Measurements from ENCODE around the gene CST11. TPM values are rescaled to one million over a fixed set of nuclear protein-coding genes. Genes with fewer than 3 reads are reported as not detected.

The CST11 gene
- total RNA-seq, 1 donor, result not detected

DNA sequence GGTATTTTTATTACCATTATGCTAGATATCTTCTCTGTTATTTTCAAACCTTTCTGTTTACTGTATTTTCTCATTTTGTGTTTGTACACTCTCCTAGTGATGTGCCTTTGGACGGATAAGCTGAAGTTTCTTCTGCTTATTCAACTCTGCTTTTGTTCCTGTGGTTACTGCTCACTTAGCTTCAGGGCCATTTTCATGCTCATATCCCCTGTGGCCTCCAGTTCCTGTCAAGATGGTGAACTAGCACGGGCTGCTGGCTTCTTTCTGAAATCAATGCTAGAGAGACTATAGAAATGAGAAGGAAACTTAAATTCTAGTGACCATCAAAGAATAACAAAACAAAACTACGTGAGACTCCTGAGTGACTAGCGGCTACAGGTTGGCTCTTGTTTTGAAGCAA lies 31.4 kb upstream of the CST11 start:
- no peak for TF ChIP-seq CTCF (IDR thresholded peaks at IDR 0.05; ENCODE audit: extremely low read depth, low read depth, low read length)
- no peak overlapping the region for H3K27ac ChIP-seq (ENCODE audit: low read depth, low read length)
- H3K4me1 ChIP-seq (ENCODE audit: insufficient read depth, low read length), result no peaks in the 10 kb centered on the region
- H2AFZ ChIP-seq (ENCODE audit: low read length), result no peak overlapping the region
- no peaks in the 10 kb centered on the region for H4K20me1 ChIP-seq (ENCODE audit: insufficient read depth, low read length)
- H3K9me3 ChIP-seq (ENCODE audit: low read depth, low read length), result no peaks in the 10 kb centered on the region
- no peak overlapping the region for H3K4me2 ChIP-seq (ENCODE audit: insufficient read depth, low read length)
- H3K4me3 ChIP-seq (ENCODE audit: insufficient read depth, low read length), result no peak overlapping the region
- H3K36me3 ChIP-seq (ENCODE audit: insufficient read depth, low read length), result no peaks in the 10 kb centered on the region
- H3K27me3 ChIP-seq (ENCODE audit: insufficient read depth, low read length), result no peaks in the 10 kb centered on the region
- no peak for DNase-seq (ENCODE audit: insufficient read length, low spot score, missing footprints)
- H3K79me2 ChIP-seq (ENCODE audit: insufficient read depth, low read length), result no peaks in the 10 kb centered on the region

DNA sequence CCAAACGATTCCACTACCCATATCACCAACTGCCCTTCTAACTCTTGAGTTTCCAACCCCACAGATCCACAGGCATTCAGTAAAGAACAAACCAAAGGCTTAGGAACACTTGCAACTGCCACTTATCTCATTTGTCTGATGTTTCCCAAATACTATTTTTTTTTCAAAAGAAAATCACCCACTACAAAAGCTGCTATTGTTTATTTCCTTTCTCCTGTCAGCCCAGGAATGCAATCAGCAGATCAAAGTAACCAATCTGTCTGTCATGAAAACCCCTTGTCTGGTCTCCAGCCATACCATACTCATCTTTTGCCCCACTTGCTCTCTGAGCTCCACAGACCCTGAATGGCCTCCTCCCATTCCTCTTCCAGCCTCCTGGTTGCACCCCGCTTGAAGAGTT lies 29.5 kb upstream of the CST11 start:
- no peaks in the 10 kb centered on the region for H3K9me3 ChIP-seq (ENCODE audit: low read depth, low read length)
- no peaks in the 10 kb centered on the region for H3K27me3 ChIP-seq (ENCODE audit: insufficient read depth, low read length)
- no peak overlapping the region for H3K4me3 ChIP-seq (ENCODE audit: insufficient read depth, low read length)
- no peak overlapping the region for H3K4me2 ChIP-seq (ENCODE audit: insufficient read depth, low read length)
- H4K20me1 ChIP-seq (ENCODE audit: insufficient read depth, low read length), result no peaks in the 10 kb centered on the region
- no peaks in the 10 kb centered on the region for H3K79me2 ChIP-seq (ENCODE audit: insufficient read depth, low read length)
- DNase-seq (ENCODE audit: insufficient read length, low spot score, missing footprints), result no peak
- no peak overlapping the region for H3K27ac ChIP-seq (ENCODE audit: low read depth, low read length)
- H2AFZ ChIP-seq (ENCODE audit: low read length), result no peak overlapping the region
- H3K36me3 ChIP-seq (ENCODE audit: insufficient read depth, low read length), result no peaks in the 10 kb centered on the region
- H3K4me1 ChIP-seq (ENCODE audit: insufficient read depth, low read length), result no peaks in the 10 kb centered on the region
- no peak for TF ChIP-seq CTCF (IDR thresholded peaks at IDR 0.05; ENCODE audit: extremely low read depth, low read depth, low read length)

- no peak for DNase-seq (ENCODE audit: insufficient read length, low spot score, missing footprints)
- no peaks in the 10 kb centered on the region for H3K4me1 ChIP-seq (ENCODE audit: insufficient read depth, low read length)
- H3K36me3 ChIP-seq (ENCODE audit: insufficient read depth, low read length), result no peaks in the 10 kb centered on the region
- H3K27me3 ChIP-seq (ENCODE audit: insufficient read depth, low read length), result no peaks in the 10 kb centered on the region
- H4K20me1 ChIP-seq (ENCODE audit: insufficient read depth, low read length), result no peaks in the 10 kb centered on the region
- no peak overlapping the region for H3K27ac ChIP-seq (ENCODE audit: low read depth, low read length)
- no peak overlapping the region for H3K4me2 ChIP-seq (ENCODE audit: insufficient read depth, low read length)
- no peak overlapping the region for H3K4me3 ChIP-seq (ENCODE audit: insufficient read depth, low read length)
- no peaks in the 10 kb centered on the region for H3K79me2 ChIP-seq (ENCODE audit: insufficient read depth, low read length)
- no peaks in the 10 kb centered on the region for H3K9me3 ChIP-seq (ENCODE audit: low read depth, low read length)
- H2AFZ ChIP-seq (ENCODE audit: low read length), result no peak overlapping the region
- TF ChIP-seq CTCF (IDR thresholded peaks at IDR 0.05; ENCODE audit: extremely low read depth, low read depth, low read length), result no peak
Observed at GRCh38 chr20:23479043-23479442, 26.4 kb upstream of the CST11 start.

GRCh38 chr20:23477223-23477622 lies 24.5 kb upstream of the CST11 start:
- no peak overlapping the region for H3K4me3 ChIP-seq (ENCODE audit: insufficient read depth, low read length)
- H4K20me1 ChIP-seq (ENCODE audit: insufficient read depth, low read length), result no peaks in the 10 kb centered on the region
- H3K27me3 ChIP-seq (ENCODE audit: insufficient read depth, low read length), result no peaks in the 10 kb centered on the region
- no peak overlapping the region for H3K27ac ChIP-seq (ENCODE audit: low read depth, low read length)
- H3K36me3 ChIP-seq (ENCODE audit: insufficient read depth, low read length), result no peaks in the 10 kb centered on the region
- no peak overlapping the region for H3K4me2 ChIP-seq (ENCODE audit: insufficient read depth, low read length)
- TF ChIP-seq CTCF (IDR thresholded peaks at IDR 0.05; ENCODE audit: extremely low read depth, low read depth, low read length), result no peak
- H3K4me1 ChIP-seq (ENCODE audit: insufficient read depth, low read length), result no peaks in the 10 kb centered on the region
- no peak for DNase-seq (ENCODE audit: insufficient read length, low spot score, missing footprints)
- H3K79me2 ChIP-seq (ENCODE audit: insufficient read depth, low read length), result no peaks in the 10 kb centered on the region
- no peak overlapping the region for H2AFZ ChIP-seq (ENCODE audit: low read length)
- H3K9me3 ChIP-seq (ENCODE audit: low read depth, low read length), result no peaks in the 10 kb centered on the region
